HepG2 (cell line): ENCODE data around the gene PPP1R3C. TPM values are rescaled to one million over a fixed set of nuclear protein-coding genes. Genes with fewer than 3 reads are reported as not detected.

Experiments
- CCDC6 ChIP-seq: sonication (generic); formaldehyde crosslinking; IDR thresholded peaks from 2 replicates; pipeline ENCODE4 v1.8.1; 2022; ENCODE audit warnings: mild to moderate bottlenecking, missing genetic modification reagents, moderate library complexity
- CHD4 ChIP-seq: fragments of 200-600 bp; sonication (generic); IDR thresholded peaks from 2 replicates; pipeline ENCODE4 v1.7.0; 2017; ENCODE audit warnings: mild to moderate bottlenecking, low read length, borderline replicate concordance
- ESRRA ChIP-seq: sonication (generic); formaldehyde crosslinking; IDR thresholded peaks from 2 replicates; pipeline ENCODE4 v1.5.1; 2020; ENCODE audit warnings: mild to moderate bottlenecking, low read depth, missing genetic modification reagents
- PRPF4 ChIP-seq: fragments of 200-400 bp; formaldehyde crosslinking; IDR thresholded peaks from 2 replicates; pipeline ENCODE4 v1.6.1; 2016; ENCODE audit warnings: low read length, low read depth; ENCODE audit not compliant: poor library complexity, severe bottlenecking
- RFX5 ChIP-seq: IDR thresholded peaks from 2 replicates; pipeline ENCODE4 v1.6.1; 2011; ENCODE audit warnings: low read depth, low read length, improper control_type of control experiment
- TBP ChIP-seq: sonication (generic); formaldehyde crosslinking; IDR thresholded peaks from 2 replicates; pipeline ENCODE4 v1.5.0; 2020; ENCODE audit warnings: missing genetic modification reagents
- ZNF225 ChIP-seq: sonication (generic); formaldehyde crosslinking; IDR thresholded peaks from 2 replicates; pipeline ENCODE4 v1.4.0; 2020; ENCODE audit warnings: mild to moderate bottlenecking, missing genetic modification reagents
- ZNF674 ChIP-seq: sonication (generic); formaldehyde crosslinking; IDR thresholded peaks from 2 replicates; pipeline ENCODE4 v1.5.0; 2020; ENCODE audit warnings: low read depth, mild to moderate bottlenecking, missing genetic modification reagents
- polyA plus RNA-seq, 8 experiments: library from polyadenylated mRNA; depleted of rRNA in 3 of 8; stranded (reverse) in 7 of 8; unstranded in 1 of 8; fragments of >200 nt; fragmentation: Illumina TruSeq in 4 of 8; extraction: Trizol in 4 of 8; gene quantifications; 2 replicates each; pipeline versions ENCODE4 v1.2.1 to v1.2.3, GENCODE V29; 2011 to 2016; ENCODE audit warnings: low read depth in 4 of 8, missing spikeins in 1 of 8, mixed read lengths in 1 of 8; ENCODE audit not compliant: insufficient read depth in 1 of 8
- total RNA-seq, 5 experiments: library from RNA; depleted of rRNA; stranded (reverse); fragments of >200 nt; fragmentation: Illumina TruSeq; extraction: Trizol; gene quantifications; 2 replicates each; pipeline ENCODE4 v1.2.3, GENCODE V29; 2016; ENCODE audit warnings: low read depth in 1 of 5
- TF ChIP-seq, protein P1 (sequence below): sonication (generic); formaldehyde crosslinking; IDR thresholded peaks from 2 replicates; pipeline ENCODE4 v1.5.1; 2020; ENCODE audit warnings: mild to moderate bottlenecking, missing genetic modification reagents, borderline replicate concordance
- TF ChIP-seq, protein P2 (sequence below): sonication (generic); formaldehyde crosslinking; IDR thresholded peaks from 2 replicates; pipeline ENCODE4 v1.8.0; 2022; ENCODE audit warnings: low read depth, missing genetic modification reagents
- TF ChIP-seq, protein P3 (sequence below): sonication (generic); formaldehyde crosslinking; IDR thresholded peaks from 2 replicates; pipeline ENCODE4 v1.9.0; 2021; ENCODE audit warnings: missing genetic modification reagents, borderline replicate concordance
- TF ChIP-seq, protein P4 (sequence below): sonication (generic); formaldehyde crosslinking; IDR thresholded peaks from 2 replicates; pipeline ENCODE4 v1.4.0; 2020; ENCODE audit warnings: missing genetic modification reagents, borderline replicate concordance

Gene PPP1R3C
- total and polyA plus RNA-seq, 2 of the 13 experiments (the other 11 are each of a cell fraction or from before 2014, with no cell fraction given): 13.3 to 14.8 TPM

DNA sequence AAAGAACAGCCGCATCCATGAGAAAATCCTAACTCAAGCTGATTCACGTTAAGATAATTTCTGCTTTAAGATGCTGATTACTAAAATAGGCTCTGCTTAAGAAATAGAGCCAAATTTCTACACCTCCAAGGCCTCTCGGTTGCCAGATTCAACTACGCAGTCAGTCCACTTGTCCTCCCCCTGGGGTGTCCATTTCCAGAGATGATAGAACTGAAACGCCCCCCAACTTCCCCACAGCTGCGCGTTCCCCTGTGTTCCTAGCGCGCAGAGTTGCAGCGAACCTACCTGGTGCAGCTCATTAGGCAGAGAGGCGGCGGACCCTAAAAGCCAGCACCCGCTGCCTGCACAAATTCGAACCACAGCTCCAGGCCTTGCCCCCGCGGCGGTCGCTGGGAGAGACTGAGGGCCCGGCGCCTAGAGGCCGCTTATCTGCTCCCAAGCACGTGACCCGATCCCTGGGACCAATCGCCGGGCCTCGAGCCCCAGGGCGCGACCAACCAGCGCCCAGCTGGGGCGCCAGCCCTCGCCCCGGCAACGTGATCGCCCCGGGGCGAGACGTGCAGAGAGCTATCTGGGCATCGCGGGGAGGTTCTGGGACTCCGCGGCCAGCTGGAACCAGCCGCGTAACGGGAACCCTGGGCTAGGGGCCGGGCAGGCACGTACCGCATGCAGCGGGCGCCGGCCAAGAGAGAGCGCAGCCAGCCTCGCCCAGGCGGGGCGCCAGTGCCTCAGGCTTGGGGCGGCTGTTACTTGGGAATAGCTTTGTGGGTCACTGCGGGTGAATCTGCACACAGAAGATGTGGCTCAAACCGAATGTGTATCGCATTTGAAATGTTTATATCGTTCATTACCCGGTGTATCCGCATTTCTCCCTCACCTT, at the start of gene PPP1R3C (continued):
- TF ChIP-seq, protein P1, sequence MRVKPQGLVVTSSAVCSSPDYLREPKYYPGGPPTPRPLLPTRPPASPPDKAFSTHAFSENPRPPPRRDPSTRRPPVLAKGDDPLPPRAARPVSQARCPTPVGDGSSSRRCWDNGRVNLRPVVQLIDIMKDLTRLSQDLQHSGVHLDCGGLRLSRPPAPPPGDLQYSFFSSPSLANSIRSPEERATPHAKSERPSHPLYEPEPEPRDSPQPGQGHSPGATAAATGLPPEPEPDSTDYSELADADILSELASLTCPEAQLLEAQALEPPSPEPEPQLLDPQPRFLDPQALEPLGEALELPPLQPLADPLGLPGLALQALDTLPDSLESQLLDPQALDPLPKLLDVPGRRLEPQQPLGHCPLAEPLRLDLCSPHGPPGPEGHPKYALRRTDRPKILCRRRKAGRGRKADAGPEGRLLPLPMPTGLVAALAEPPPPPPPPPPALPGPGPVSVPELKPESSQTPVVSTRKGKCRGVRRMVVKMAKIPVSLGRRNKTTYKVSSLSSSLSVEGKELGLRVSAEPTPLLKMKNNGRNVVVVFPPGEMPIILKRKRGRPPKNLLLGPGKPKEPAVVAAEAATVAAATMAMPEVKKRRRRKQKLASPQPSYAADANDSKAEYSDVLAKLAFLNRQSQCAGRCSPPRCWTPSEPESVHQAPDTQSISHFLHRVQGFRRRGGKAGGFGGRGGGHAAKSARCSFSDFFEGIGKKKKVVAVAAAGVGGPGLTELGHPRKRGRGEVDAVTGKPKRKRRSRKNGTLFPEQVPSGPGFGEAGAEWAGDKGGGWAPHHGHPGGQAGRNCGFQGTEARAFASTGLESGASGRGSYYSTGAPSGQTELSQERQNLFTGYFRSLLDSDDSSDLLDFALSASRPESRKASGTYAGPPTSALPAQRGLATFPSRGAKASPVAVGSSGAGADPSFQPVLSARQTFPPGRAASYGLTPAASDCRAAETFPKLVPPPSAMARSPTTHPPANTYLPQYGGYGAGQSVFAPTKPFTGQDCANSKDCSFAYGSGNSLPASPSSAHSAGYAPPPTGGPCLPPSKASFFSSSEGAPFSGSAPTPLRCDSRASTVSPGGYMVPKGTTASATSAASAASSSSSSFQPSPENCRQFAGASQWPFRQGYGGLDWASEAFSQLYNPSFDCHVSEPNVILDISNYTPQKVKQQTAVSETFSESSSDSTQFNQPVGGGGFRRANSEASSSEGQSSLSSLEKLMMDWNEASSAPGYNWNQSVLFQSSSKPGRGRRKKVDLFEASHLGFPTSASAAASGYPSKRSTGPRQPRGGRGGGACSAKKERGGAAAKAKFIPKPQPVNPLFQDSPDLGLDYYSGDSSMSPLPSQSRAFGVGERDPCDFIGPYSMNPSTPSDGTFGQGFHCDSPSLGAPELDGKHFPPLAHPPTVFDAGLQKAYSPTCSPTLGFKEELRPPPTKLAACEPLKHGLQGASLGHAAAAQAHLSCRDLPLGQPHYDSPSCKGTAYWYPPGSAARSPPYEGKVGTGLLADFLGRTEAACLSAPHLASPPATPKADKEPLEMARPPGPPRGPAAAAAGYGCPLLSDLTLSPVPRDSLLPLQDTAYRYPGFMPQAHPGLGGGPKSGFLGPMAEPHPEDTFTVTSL: peak; percentile 92
- TF ChIP-seq PRPF4: no peak
- TF ChIP-seq ZNF674: peak; percentile 95; the same call in 1 of the 2 replicates
- TF ChIP-seq CCDC6 (CRISPR knock-in tag): peak; percentile 77; the same call in 1 of the 2 replicates
- no peak for TF ChIP-seq TBP (CRISPR knock-in tag)
- TF ChIP-seq, protein P2, sequence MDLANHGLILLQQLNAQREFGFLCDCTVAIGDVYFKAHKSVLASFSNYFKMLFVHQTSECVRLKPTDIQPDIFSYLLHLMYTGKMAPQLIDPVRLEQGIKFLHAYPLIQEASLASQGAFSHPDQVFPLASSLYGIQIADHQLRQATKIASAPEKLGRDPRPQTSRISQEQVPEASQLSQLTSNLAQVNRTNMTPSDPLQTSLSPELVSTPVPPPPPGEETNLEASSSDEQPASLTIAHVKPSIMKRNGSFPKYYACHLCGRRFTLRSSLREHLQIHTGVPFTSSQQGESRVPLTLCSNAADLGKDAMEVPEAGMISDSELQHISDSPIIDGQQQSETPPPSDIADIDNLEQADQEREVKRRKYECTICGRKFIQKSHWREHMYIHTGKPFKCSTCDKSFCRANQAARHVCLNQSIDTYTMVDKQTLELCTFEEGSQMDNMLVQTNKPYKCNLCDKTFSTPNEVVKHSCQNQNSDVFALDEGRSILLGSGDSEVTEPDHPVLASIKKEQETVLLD: peak; percentile 85
- TF ChIP-seq ZNF225 (CRISPR knock-in tag): peak; percentile 93
- peak; percentile 69 for TF ChIP-seq ESRRA (CRISPR knock-in tag)
- no peak for TF ChIP-seq CHD4
- TF ChIP-seq, protein P3, sequence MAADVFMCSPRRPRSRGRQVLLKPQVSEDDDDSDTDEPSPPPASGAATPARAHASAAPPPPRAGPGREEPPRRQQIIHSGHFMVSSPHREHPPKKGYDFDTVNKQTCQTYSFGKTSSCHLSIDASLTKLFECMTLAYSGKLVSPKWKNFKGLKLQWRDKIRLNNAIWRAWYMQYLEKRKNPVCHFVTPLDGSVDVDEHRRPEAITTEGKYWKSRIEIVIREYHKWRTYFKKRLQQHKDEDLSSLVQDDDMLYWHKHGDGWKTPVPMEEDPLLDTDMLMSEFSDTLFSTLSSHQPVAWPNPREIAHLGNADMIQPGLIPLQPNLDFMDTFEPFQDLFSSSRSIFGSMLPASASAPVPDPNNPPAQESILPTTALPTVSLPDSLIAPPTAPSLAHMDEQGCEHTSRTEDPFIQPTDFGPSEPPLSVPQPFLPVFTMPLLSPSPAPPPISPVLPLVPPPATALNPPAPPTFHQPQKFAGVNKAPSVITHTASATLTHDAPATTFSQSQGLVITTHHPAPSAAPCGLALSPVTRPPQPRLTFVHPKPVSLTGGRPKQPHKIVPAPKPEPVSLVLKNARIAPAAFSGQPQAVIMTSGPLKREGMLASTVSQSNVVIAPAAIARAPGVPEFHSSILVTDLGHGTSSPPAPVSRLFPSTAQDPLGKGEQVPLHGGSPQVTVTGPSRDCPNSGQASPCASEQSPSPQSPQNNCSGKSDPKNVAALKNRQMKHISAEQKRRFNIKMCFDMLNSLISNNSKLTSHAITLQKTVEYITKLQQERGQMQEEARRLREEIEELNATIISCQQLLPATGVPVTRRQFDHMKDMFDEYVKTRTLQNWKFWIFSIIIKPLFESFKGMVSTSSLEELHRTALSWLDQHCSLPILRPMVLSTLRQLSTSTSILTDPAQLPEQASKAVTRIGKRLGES (CRISPR knock-in tag): peak; percentile 94
- TF ChIP-seq, protein P4, sequence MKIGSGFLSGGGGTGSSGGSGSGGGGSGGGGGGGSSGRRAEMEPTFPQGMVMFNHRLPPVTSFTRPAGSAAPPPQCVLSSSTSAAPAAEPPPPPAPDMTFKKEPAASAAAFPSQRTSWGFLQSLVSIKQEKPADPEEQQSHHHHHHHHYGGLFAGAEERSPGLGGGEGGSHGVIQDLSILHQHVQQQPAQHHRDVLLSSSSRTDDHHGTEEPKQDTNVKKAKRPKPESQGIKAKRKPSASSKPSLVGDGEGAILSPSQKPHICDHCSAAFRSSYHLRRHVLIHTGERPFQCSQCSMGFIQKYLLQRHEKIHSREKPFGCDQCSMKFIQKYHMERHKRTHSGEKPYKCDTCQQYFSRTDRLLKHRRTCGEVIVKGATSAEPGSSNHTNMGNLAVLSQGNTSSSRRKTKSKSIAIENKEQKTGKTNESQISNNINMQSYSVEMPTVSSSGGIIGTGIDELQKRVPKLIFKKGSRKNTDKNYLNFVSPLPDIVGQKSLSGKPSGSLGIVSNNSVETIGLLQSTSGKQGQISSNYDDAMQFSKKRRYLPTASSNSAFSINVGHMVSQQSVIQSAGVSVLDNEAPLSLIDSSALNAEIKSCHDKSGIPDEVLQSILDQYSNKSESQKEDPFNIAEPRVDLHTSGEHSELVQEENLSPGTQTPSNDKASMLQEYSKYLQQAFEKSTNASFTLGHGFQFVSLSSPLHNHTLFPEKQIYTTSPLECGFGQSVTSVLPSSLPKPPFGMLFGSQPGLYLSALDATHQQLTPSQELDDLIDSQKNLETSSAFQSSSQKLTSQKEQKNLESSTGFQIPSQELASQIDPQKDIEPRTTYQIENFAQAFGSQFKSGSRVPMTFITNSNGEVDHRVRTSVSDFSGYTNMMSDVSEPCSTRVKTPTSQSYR (CRISPR knock-in tag): no peak; the same call in 1 of the 2 replicates
- TF ChIP-seq RFX5: peak; percentile 53
